22Rv1 (cell line): Measurements from ENCODE around the gene MYO18B.

Source experiments
- H3K27ac ChIP-seq: fragments of 450-650 bp; 2 replicates; pipeline ENCODE4 v1.5.1; 2017
- CTCF ChIP-seq: fragments of 450-650 bp; IDR thresholded peaks from 2 replicates; pipeline ENCODE4 v1.5.1; 2017; ENCODE audit warnings: mild to moderate bottlenecking
- ZFX ChIP-seq: fragments of 450-650 bp; IDR thresholded peaks from 2 replicates; pipeline ENCODE4 v1.6.1; 2017; ENCODE audit warnings: antibody characterized with exemption, borderline replicate concordance

The MYO18B gene

GRCh38 chr22:26033586-26033985 lies 291.6 kb downstream of the MYO18B start:
- H3K27ac ChIP-seq = no peak overlapping the region
- TF ChIP-seq CTCF = no peak
- no peak for TF ChIP-seq ZFX

DNA sequence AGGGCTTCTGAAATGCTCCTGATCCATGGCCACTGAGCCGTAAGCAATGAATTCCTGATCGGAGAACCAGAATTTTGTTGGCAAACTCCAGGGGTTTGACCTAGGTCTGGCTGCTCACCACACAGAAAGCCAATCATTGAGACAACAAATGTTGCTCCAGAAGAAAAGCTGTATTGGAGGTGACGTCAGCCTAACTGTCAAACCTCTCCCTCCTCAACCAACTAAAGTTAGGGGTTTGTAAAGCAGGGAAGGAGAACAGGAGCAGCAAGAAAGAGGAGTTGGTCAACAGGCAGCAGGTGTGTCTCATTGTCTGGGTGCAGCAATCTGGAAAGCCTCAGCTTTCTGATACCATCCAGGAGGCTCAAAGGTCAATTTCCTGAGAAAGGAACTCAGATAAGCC lies 293.5 kb downstream of the MYO18B start:
- TF ChIP-seq CTCF (no peak), ZFX (no peak)
- no peak overlapping the region for H3K27ac ChIP-seq

DNA sequence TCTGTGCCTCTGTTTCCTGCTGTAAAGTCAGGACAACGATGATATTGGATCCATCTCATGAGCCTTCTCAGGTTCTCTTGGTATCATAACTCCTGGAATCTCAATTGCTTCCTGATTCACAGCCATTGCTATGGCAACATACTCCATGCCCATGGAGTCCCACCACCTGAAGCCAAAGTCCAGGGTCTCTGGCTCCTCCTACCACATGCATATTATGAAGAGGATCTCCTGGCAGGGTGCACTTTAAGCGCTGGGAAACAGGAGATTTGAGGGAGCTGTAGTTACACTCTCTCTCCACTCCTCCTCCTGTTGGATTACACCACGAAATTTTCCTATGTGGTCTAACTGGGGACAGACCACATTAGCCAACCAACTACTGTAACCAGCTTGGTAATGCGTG lies 296.4 kb downstream of the MYO18B start:
- TF ChIP-seq CTCF (no peak), ZFX (no peak)
- H3K27ac ChIP-seq = no peak overlapping the region

DNA sequence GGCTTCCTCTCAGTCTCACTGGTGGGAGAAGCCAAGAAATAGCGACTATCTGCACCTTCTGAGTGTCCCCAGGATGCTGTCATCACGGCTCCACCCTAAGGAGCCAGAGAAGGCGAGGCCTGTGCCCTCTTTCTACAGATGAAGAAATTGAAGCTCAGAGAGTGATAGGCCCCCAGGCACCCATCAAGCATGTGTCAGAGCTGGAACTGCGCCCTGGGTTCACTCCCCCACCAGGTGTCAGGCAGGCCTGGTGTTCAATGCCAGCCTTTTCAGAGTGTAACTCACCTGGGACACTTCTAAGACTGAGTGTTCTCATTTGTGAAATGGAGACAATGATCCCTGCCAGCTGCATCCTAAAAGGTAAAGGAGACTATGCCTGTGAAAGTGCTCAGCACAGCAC lies 299.9 kb downstream of the MYO18B start:
- no peak overlapping the region for H3K27ac ChIP-seq
- TF ChIP-seq ZFX (no peak), CTCF (no peak)

GRCh38 chr22:26043031-26043430 lies 301.0 kb downstream of the MYO18B start:
- TF ChIP-seq CTCF = no peak
- no peak for TF ChIP-seq ZFX
- H3K27ac ChIP-seq = no peak overlapping the region

GRCh38 chr22:26045051-26045450 lies 303.1 kb downstream of the MYO18B start:
- TF ChIP-seq CTCF = no peak
- no peak for TF ChIP-seq ZFX
- H3K27ac ChIP-seq = no peak overlapping the region

DNA sequence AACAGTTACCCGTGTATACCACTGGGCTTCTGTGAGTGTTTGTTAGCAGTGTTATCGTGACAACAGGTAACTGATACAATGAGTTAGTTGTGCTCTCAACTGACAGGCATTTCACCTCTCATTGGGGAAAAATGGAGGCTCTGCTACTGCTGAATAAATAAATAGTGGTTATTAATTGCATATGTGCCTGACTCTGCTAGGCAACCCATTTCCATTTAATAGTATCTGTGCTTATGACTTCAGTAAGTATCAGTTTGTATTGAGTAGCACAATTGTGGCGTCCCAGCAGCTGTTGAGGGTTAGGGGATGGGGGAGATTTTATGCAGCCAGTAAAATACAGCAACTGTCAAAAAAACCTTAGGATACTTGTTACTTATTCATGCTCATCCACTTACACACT lies 303.9 kb downstream of the MYO18B start:
- no peak for TF ChIP-seq ZFX
- no peak for TF ChIP-seq CTCF
- no peak overlapping the region for H3K27ac ChIP-seq
